ENCODE measurements around the gene SELENOH.

SELENOH gene

GRCh38 chr11:57745206-57745605 lies 3.9 kb downstream of the SELENOH start:
- Histone ChIP-seq H3K4me1 (peaks cover 20% of the 10 kb centered on the region), H3K27ac (no peak overlapping the region), H4K20me1 (peaks cover 39% of the 10 kb centered on the region), H3K4me2 (no peak overlapping the region; the same call in 1 of the 2 replicates), H3K4me3 (no peak overlapping the region), H3K36me3 (peaks cover 82% of the 10 kb centered on the region), H3K9ac (no peak overlapping the region), H3K27me3 (no peaks in the 10 kb centered on the region), H3K9me3 (no peaks in the 10 kb centered on the region)
- no peak for TF ChIP-seq Cebpa-rat (IDR thresholded peaks at IDR 0.05)

DNA sequence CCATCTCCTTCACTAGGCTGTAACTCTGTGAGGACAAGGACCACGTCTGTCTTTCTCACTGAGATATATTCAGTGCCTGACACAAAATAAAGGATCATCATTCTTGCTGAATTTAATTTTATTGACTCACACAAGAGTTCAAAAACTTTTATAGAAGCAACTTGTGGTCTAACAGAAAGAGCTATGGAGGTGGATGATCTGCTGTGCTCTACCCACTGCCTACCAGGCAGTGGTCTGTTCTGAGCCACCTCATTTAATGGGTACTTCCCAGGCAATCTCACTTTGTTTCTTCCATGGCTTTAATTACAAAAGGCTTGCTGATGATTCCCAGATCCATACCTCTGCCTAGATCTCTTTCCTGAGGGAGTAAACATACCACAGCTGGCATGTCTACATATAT lies 5.6 kb downstream of the SELENOH start:
- Histone ChIP-seq H3K36me3 (peaks cover 83% of the 10 kb centered on the region), H3K27ac (no peak overlapping the region), H3K4me2 (no peak overlapping the region), H3K4me3 (no peak overlapping the region), H3K4me1 (peaks cover 12% of the 10 kb centered on the region), H3K27me3 (no peaks in the 10 kb centered on the region), H4K20me1 (peaks cover 39% of the 10 kb centered on the region), H3K9ac (no peak overlapping the region), H3K9me3 (no peaks in the 10 kb centered on the region)
- TF ChIP-seq Cebpa-rat (IDR thresholded peaks at IDR 0.05): no peak

GRCh38 chr11:57751176-57751575 lies 9.9 kb downstream of the SELENOH start:
- H3K36me3 ChIP-seq: peaks cover 56% of the 10 kb centered on the region
- no peak overlapping the region for H3K4me2 ChIP-seq
- peaks cover 11% of the 10 kb centered on the region; the same call in 1 of the 2 replicates for H3K9me3 ChIP-seq
- H3K27ac ChIP-seq: no peak overlapping the region
- TF ChIP-seq Cebpa-rat (IDR thresholded peaks at IDR 0.05): no peak
- no peak overlapping the region for H3K9ac ChIP-seq
- no peaks in the 10 kb centered on the region for H3K27me3 ChIP-seq
- no peak overlapping the region for H3K4me3 ChIP-seq
- no peaks in the 10 kb centered on the region for H3K4me1 ChIP-seq
- peaks cover 11% of the 10 kb centered on the region; the same call in 1 of the 2 replicates for H4K20me1 ChIP-seq

GRCh38 chr11:57751676-57752253 lies 10.5 kb downstream of the SELENOH start, which contains the start of gene BTBD18:
TSS of gene BTBD18 (minus strand) at chr11:57751819. CDS start at chr11:57751188, 631 bp downstream.
- Histone ChIP-seq H4K20me1 (0 out of 2 replicates have a peak, but pooled peaks cover 5% of the 10 kb centered on the region), H3K27ac (no peak within 1 kb of the TSS), H3K27me3 (no peaks in the 10 kb centered on the region), H3K36me3 (peaks cover 50% of the 10 kb centered on the region), H3K9ac (no peak within 1 kb of the TSS), H3K9me3 (peaks cover 11% of the 10 kb centered on the region; the same call in 1 of the 2 replicates), H3K4me3 (no peak within 1 kb of the TSS), H3K4me1 (no peaks in the 10 kb centered on the region), H3K4me2 (no peak within 1 kb of the TSS)
- no peak for TF ChIP-seq Cebpa-rat (IDR thresholded peaks at IDR 0.05)

- Histone ChIP-seq H3K36me3 (peaks cover 38% of the 10 kb centered on the region), H4K20me1 (no peaks in the 10 kb centered on the region), H3K9me3 (peaks cover 11% of the 10 kb centered on the region; the same call in 1 of the 2 replicates), H3K4me3 (no peak overlapping the region), H3K4me1 (no peaks in the 10 kb centered on the region), H3K4me2 (no peak overlapping the region), H3K27me3 (no peaks in the 10 kb centered on the region), H3K9ac (no peak overlapping the region), H3K27ac (no peak overlapping the region)
- TF ChIP-seq Cebpa-rat (IDR thresholded peaks at IDR 0.05): no peak
Measured at GRCh38 chr11:57752954-57753353, 11.7 kb downstream of the SELENOH start.

DNA sequence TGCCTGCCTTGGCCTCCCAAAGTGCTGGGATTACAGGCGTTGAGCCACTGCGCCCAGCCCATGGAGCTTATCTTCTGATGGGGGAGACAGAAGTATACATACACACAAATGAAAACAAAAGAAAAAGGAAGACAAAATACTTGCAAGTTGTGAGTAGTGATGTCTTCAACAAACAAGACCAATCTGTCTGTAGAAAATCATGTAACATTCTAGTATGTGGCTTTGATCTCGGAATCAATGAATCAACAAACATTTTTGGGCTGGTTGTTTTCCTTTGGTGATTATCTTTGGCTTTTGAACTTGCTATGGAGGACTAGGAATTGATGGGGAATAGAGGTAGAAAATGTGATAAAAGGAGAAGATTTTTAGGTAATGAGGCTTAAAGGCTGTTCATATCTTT lies 16.9 kb downstream of the SELENOH start:
- Histone ChIP-seq H3K9ac (no peak overlapping the region), H3K4me3 (no peak overlapping the region), H3K27me3 (peaks cover 29% of the 10 kb centered on the region), H3K9me3 (0 out of 2 replicates have a peak, but pooled peaks cover 2% of the 10 kb centered on the region), H3K36me3 (peaks cover under 1% of the 10 kb centered on the region; the same call in 1 of the 2 replicates), H4K20me1 (peaks cover 29% of the 10 kb centered on the region), H3K4me1 (no peaks in the 10 kb centered on the region), H3K27ac (no peak overlapping the region), H3K4me2 (no peak overlapping the region)
- TF ChIP-seq Cebpa-rat (IDR thresholded peaks at IDR 0.05): no peak

- no peak within 1 kb of the TSS for H3K4me3 ChIP-seq
- TF ChIP-seq Cebpa-rat (IDR thresholded peaks at IDR 0.05): no peak
- peaks cover 40% of the 10 kb centered on the region for H3K27me3 ChIP-seq
- no peaks in the 10 kb centered on the region for H3K9me3 ChIP-seq
- H3K4me1 ChIP-seq: no peaks in the 10 kb centered on the region
- H3K9ac ChIP-seq: no peak within 1 kb of the TSS
- no peaks in the 10 kb centered on the region for H3K36me3 ChIP-seq
- H3K27ac ChIP-seq: no peak within 1 kb of the TSS
- peaks cover 63% of the 10 kb centered on the region for H4K20me1 ChIP-seq
- H3K4me2 ChIP-seq: no peak within 1 kb of the TSS
Measured at GRCh38 chr11:57761301-57762234, 20.3 kb downstream of the SELENOH start, which contains the start of gene CTNND1. TSS of gene CTNND1 (plus strand) at chr11:57761802. CDS start at chr11:57791479, 29,677 bp downstream.

DNA sequence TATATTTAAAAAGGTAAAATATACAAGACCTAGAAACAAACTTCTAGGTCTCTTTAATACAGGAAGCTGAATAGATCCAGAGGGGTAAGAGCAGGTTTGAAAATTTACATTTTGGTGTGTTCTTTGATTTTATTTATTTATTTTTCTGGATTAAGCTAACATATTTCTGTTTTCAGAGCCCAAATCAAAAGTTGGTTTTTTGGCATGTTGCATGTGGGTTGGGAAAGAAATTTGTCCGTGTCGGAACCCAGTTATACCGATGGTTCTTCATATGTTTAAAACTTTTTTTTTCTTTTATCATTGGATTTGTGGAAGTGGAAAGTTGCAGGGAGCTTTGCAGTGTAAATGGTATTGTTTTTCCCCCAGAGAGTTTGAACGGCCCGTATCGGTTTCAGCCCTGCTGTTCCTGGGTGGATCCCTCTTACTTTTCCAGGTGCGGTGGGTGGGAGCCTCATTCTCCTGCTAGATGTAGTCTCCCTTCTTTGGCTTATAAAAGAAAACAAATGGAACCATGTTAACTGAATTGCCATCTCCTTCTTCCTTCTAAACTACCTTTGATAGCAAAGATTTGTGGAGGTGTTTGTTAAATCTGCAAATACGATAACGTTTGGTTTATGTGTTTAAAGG lies 21.1 kb downstream of the SELENOH start:
- no peak overlapping the region for H3K27ac ChIP-seq
- no peaks in the 10 kb centered on the region for H3K36me3 ChIP-seq
- H3K4me3 ChIP-seq: no peak overlapping the region
- no peak for TF ChIP-seq Cebpa-rat (IDR thresholded peaks at IDR 0.05)
- H3K4me1 ChIP-seq: no peaks in the 10 kb centered on the region
- H3K4me2 ChIP-seq: no peak overlapping the region
- peaks cover 63% of the 10 kb centered on the region for H4K20me1 ChIP-seq
- H3K9ac ChIP-seq: no peak overlapping the region
- no peaks in the 10 kb centered on the region for H3K9me3 ChIP-seq
- H3K27me3 ChIP-seq: peaks cover 40% of the 10 kb centered on the region

- Histone ChIP-seq H3K4me3 (no peak overlapping the region), H3K4me2 (no peak overlapping the region), H3K9me3 (no peaks in the 10 kb centered on the region), H3K36me3 (no peaks in the 10 kb centered on the region), H3K27ac (no peak overlapping the region), H3K9ac (no peak overlapping the region), H3K4me1 (no peaks in the 10 kb centered on the region), H3K27me3 (peaks cover 40% of the 10 kb centered on the region), H4K20me1 (peaks cover 63% of the 10 kb centered on the region)
- no peak for TF ChIP-seq Cebpa-rat (IDR thresholded peaks at IDR 0.05)
Measured at GRCh38 chr11:57763568-57763967, 22.3 kb downstream of the SELENOH start.

Data from BLaER1 (cell line).